A673 (cell line): ENCODE results near the gene KLHL26. TPM values are rescaled to one million over a fixed set of nuclear protein-coding genes. Genes with fewer than 3 reads are reported as not detected.

Source experiments
- BruUV-seq: library from RNA; stranded (reverse); fragments of 400-500 nt; replicated peaks from 2 replicates; lab custom pipeline; 2021; lab: Mats Ljungman, UMichigan
- CTCF ChIA-PET: fragments of 300-600 bp; sonication (Branson Sonifier 250); formaldehyde crosslinking; loops from one replicate; lab custom pipeline; 2022; ENCODE audit warnings: antibody characterized with exemption; lab: Charles Lee
- POLR2A ChIA-PET: fragments of 300-600 bp; sonication (Branson Sonifier 250); formaldehyde crosslinking; loops from one replicate; lab custom pipeline; 2022; ENCODE audit warnings: antibody characterized with exemption; ENCODE audit not compliant: low non-redundant PET; lab: Charles Lee
- DNase-seq: peaks from one replicate; pipeline ENCODE4 v3.0.0-alpha.2; 2015; ENCODE audit warnings: low spot score
- H3K27ac ChIP-seq: fragments of 200-600 bp; sonication (generic); 2 replicates; pipeline ENCODE4 v1.5.1; 2016; ENCODE audit warnings: mixed run types, low read depth, mild to moderate bottlenecking, mixed read lengths, antibody characterized with exemption, low read length; ENCODE audit not compliant: poor library complexity, severe bottlenecking
- H3K27me3 ChIP-seq: fragments of 200-600 bp; sonication (generic); replicated peaks from 2 replicates; pipeline ENCODE4 v1.6.1; 2017; ENCODE audit warnings: mixed run types, low read depth, mild to moderate bottlenecking, mixed read lengths, antibody characterized with exemption, low read length; ENCODE audit not compliant: insufficient read depth, poor library complexity
- H3K36me3 ChIP-seq: fragments of 200-600 bp; sonication (generic); 2 replicates; pipeline ENCODE4 v1.6.1; 2016; ENCODE audit warnings: mixed run types, mild to moderate bottlenecking, mixed read lengths, antibody characterized with exemption, low read length; ENCODE audit not compliant: insufficient read depth, poor library complexity, severe bottlenecking
- H3K4me1 ChIP-seq: fragments of 200-600 bp; sonication (generic); 2 replicates; pipeline ENCODE4 v1.6.1; 2017; ENCODE audit warnings: mixed run types, mild to moderate bottlenecking, mixed read lengths, antibody characterized with exemption, low read length; ENCODE audit not compliant: insufficient read depth, poor library complexity, severe bottlenecking
- H3K4me3 ChIP-seq: fragments of 200-600 bp; sonication (generic); 2 replicates; pipeline ENCODE4 v1.5.1; 2016; ENCODE audit warnings: low read depth, mixed run types, mild to moderate bottlenecking, mixed read lengths, low read length; ENCODE audit not compliant: poor library complexity, severe bottlenecking
- H3K9me3 ChIP-seq: fragments of 200-600 bp; sonication (generic); 2 replicates; pipeline ENCODE4 v1.6.1; 2016; ENCODE audit warnings: mixed run types, low read depth, mild to moderate bottlenecking, mixed read lengths, antibody characterized with exemption, low read length; ENCODE audit not compliant: poor library complexity, severe bottlenecking
- EZH2 ChIP-seq: fragments of 200-600 bp; sonication (generic); IDR thresholded peaks from 2 replicates; pipeline ENCODE4 v1.6.1; 2017; ENCODE audit warnings: borderline replicate concordance, low read depth, mild to moderate bottlenecking, mixed read lengths, antibody characterized with exemption, low read length; ENCODE audit not compliant: poor library complexity, severe bottlenecking
- intact Hi-C: fragments of 100-400 bp; cut with micrococcal nuclease; formaldehyde crosslinking; loops from one replicate; pipeline ENCODE4 v1.10.0; 2022; ENCODE audit not compliant: unreplicated experiment
- total RNA-seq: library from RNA; stranded (reverse); gene quantifications from 2 replicates; pipeline ENCODE4 v1.2.3, GENCODE V29; 2021
- TF ChIP-seq, protein P1 (sequence below): fragments of 300-800, 200-600 bp; sonication (generic); conservative IDR thresholded peaks from 2 replicates; pipeline ENCODE4 v1.5.1; 2017; ENCODE audit warnings: low read depth, mild to moderate bottlenecking, antibody characterized with exemption, low read length, moderate library complexity, mixed read lengths

KLHL26 gene
- total RNA-seq, 1 experiment from 2014 or later = 16.3 TPM

GRCh38 chr19:18609717-18610051 lies 27.1 kb upstream of the KLHL26 start:
- Histone ChIP-seq H3K36me3 (no peaks in the 10 kb centered on the region), H3K27ac (no peak overlapping the region), H3K4me1 (peaks cover 56% of the 10 kb centered on the region), H3K9me3 (no peaks in the 10 kb centered on the region), H3K27me3 (no peaks in the 10 kb centered on the region), H3K4me3 (no peak overlapping the region)
- ChIA-PET CTCF (no interaction called here), POLR2A (no interaction called here)
- BruUV-seq = no TSS peak
- no peak for TF ChIP-seq EZH2
- TF ChIP-seq, protein P1, sequence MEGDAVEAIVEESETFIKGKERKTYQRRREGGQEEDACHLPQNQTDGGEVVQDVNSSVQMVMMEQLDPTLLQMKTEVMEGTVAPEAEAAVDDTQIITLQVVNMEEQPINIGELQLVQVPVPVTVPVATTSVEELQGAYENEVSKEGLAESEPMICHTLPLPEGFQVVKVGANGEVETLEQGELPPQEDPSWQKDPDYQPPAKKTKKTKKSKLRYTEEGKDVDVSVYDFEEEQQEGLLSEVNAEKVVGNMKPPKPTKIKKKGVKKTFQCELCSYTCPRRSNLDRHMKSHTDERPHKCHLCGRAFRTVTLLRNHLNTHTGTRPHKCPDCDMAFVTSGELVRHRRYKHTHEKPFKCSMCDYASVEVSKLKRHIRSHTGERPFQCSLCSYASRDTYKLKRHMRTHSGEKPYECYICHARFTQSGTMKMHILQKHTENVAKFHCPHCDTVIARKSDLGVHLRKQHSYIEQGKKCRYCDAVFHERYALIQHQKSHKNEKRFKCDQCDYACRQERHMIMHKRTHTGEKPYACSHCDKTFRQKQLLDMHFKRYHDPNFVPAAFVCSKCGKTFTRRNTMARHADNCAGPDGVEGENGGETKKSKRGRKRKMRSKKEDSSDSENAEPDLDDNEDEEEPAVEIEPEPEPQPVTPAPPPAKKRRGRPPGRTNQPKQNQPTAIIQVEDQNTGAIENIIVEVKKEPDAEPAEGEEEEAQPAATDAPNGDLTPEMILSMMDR = no peak
- intact Hi-C loops = no loop called here
- no peak for DNase-seq

DNA sequence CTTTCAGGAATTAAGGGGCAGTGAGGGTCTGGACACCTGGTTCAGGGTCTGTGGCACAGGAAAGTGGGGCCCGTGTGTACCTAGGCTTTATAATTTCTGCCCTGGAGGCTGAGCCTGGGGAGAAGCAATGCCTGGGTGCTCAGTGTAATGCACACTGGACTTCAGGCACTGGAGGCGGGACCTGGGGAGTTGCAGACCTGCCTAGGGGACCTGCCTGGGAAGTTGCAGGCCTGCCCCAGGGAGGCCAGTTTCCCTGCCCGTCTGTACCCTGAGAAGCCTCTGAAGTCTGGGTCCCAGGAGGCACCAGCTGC lies 26.6 kb upstream of the KLHL26 start:
- Histone ChIP-seq H3K9me3 (no peaks in the 10 kb centered on the region), H3K4me1 (peaks cover 51% of the 10 kb centered on the region), H3K36me3 (no peaks in the 10 kb centered on the region), H3K27ac (peak overlapping the region; percentile 65), H3K27me3 (no peaks in the 10 kb centered on the region), H3K4me3 (peak overlapping the region; percentile 11)
- no TSS peak for BruUV-seq
- POLR2A ChIA-PET = no interaction called here
- DNase-seq = no peak
- TF ChIP-seq, protein P1 = no peak
- TF ChIP-seq EZH2 = no peak
- CTCF ChIA-PET = no interaction called here
- intact Hi-C loops = no loop called here

GRCh38 chr19:18610556-18611326 lies 26.1 kb upstream of the KLHL26 start:
- intact Hi-C loops = no loop called here
- Histone ChIP-seq H3K4me1 (peaks cover 48% of the 10 kb centered on the region), H3K9me3 (no peaks in the 10 kb centered on the region), H3K27ac (peak overlapping the region; percentile 65), H3K4me3 (peak overlapping the region; percentile 56), H3K36me3 (no peaks in the 10 kb centered on the region), H3K27me3 (no peaks in the 10 kb centered on the region)
- ChIA-PET POLR2A (no interaction called here), CTCF (no interaction called here)
- no TSS peak for BruUV-seq
- DNase-seq = no peak
- TF ChIP-seq, protein P1 = no peak
- no peak for TF ChIP-seq EZH2
